Cortex of kidney (tissue), 1 donor: Measurements from ENCODE around the gene NTF4.
"Not testable (repeated sequence)": the region's sequence is repeated elsewhere in the genome, so short reads cannot be mapped to it uniquely, and the experiment has no call there.

Experiments
- DNase-seq: peaks from one replicate; lab custom pipeline; 2025; lab: John Stamatoyannopoulos, UW

NTF4 gene

DNA sequence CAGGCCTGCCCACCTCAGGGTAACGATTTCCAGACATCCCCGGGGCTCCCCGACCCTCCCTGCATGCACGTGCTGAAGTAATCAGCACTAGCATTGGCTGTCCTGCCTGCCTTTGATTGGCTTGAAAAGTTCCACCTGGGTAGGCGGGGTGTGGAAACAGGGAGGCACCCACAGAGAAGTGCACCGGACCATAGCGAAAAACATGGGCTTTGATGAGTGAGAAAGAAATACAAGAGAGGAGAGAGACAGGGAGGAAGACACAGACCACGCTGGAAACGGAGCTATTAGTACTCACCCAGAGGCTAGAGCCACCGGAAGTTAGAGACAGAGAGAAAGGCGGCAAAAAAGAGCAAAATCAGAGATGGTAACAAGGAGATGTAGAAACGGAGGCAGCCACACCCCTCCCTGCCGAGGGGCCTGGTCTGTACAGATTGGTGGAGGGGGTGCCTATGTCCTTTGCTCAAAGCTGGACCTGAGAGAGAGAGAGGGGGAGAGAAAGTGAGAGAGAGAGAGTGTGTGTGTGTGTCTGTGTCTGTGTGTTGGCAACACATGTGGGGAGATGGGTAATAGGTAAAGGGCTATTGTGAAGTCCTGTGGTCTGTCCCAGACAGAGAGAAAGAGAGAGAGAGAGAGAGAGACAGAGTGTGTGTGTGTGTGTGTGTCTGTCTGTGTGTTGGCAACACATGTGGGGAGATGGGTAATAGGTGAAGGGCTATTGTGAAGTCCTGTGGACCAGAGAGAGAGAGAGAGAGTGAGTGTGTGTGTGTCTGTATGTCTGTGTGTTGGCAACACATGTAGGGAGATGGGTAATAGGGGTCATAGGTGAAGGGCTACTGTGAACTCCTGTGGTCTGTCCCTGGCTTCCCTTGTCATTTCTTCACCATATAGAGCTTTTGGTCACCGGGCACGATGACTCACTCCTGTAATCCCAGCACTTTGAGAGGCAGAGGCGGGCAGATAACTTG lies 43.4 kb downstream of the NTF4 start:
- DNase-seq: no peak

DNA sequence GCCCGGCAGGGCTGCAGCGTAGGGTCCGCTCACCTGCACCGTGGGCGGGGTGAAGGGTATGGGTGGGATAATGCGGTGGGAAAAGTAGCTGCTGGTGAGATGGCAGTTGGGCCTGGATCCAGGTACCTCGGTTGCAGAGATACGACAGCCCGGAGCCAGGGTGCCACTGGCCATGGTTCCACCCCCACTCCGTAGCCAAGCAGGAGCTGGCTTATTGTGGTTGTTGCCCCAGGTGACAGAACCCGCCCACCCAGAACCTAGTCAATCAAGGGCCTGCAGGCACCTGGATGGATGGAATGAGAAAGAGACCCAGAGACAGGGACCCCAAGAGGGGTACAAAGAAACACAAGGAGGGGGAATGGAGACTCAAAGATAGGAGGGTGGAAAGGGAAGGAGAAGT lies 44.3 kb downstream of the NTF4 start:
- no peak for DNase-seq

GRCh38 chr19:49019242-49019932 lies 45.2 kb downstream of the NTF4 start:
- no peak for DNase-seq

- DNase-seq: not testable (repeated sequence)
These were observed 46.0 kb downstream of the NTF4 start for GRCh38 chr19:49018388-49019241.

DNA sequence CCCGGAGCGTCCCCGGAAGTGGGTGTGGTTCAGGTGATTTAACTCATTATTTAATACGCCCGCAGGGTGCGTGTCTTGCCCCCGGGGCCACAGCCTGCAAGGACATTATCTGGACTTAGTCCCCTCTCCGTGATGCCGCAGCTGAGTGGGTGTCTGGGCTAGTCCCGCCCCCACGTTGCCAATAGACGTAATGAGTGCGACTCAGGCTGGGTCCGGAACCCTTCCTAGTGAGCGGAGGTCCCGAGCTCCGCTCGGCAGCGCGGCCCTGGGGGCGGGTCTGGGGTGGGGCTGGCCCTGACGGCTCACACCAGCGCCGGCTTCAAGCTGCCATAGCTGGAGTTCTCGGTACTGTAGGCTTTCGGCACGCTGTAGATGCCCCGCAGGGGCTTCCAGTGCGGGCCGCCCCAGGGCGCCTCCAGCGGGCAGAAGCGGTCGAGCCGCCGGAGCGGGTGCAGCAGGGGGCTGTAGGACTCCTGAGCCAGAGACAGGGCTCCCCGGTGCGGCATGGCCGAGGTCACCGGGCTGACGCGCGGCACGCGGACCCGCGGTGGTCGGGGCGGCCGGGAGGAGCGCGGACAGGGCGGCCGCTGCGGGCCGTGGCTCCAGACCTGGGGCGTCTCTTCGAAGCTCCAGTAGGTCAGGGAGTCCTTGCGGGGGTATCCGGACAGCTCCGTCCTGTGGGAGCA lies 46.8 kb downstream of the NTF4 start:
- no peak for DNase-seq

DNA sequence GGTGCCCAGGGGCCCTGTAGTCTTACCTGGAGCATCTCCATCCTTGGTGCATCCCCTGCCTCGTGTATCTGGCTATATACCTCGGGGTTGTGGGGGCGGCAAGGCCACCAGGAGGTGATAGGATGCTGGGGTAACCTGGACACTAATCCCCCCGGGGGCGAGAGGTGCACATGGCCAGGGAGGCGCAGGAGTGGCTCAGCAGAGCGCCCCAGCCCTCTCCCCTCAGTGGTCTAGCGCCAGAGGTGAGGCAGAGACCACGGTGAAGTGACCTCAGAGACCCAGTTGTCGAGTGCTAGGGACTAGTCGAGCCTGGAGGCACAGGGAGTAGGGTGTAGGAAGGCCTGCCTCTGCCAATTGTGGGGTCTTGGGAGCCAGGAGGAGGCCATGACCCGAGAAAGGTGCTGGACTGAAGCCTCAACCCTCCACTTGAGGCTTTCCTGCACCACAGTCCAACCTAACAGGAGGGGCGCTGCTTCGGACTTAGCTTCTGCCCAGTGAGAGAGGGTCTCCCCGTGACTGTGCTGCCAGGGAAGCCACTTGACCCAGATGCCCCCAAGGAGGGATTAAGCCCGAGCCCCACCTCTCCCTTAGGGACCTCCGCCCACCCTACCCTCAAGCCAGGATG lies 47.5 kb downstream of the NTF4 start, which contains the start of gene LHB:
TSS of gene LHB (minus strand) at position 51 of the 625 bp plus-strand sequence. CDS start at position 41, 10 bp downstream.
- DNase-seq: no peak

- no peak for DNase-seq
These were observed 48.4 kb downstream of the NTF4 start for GRCh38 chr19:49016067-49016839.

- DNase-seq: no peak
These were observed 49.8 kb downstream of the NTF4 start for GRCh38 chr19:49014870-49015255.

DNA sequence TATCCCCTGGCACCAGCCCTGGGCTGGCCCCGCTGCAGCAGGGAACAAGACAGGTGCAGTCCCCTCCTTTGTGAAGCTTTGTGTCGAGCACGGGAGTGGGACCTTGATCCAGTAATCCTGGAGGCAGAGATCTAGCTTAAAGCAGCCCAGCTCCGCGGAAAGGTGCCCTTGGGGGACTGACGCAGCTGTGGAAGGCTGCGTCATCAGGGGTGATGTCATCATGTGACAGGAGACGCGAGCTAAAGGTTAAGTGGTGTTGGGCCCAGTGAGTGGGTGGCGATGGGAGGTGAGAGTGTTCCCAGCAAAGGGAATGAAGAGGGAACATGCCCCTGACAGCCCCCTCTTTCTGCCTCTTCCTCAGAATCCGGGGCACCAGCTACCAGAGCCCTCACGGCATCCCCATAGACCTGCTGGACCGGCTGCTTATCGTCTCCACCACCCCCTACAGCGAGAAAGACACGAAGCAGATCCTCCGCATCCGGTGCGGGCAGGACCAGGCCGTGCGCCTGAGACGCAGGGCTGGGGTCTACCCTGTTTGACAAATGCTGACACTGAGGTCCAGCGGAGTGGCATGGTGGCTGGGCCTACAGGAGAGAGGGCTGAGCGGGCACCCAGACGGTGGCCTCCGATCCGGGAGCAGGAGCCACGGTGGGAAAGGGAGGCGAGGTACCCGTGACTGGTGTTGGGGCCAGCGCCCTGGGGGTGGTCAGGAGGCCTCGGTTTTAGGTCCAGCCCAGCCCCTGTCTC lies 50.3 kb downstream of the NTF4 start:
- DNase-seq: no peak

GRCh38 chr19:49011194-49011593 lies 53.4 kb downstream of the NTF4 start:
- DNase-seq: no peak
